ENCODE data around the gene RAB5A. TPM values are rescaled to one million over a fixed set of nuclear protein-coding genes. Genes with fewer than 3 reads are reported as not detected.
A peak's percentile ranks its signal among the peaks of the same experiment; 100 is the strongest.
"Not testable (repeated sequence)": the region's sequence is repeated elsewhere in the genome, so short reads cannot be mapped to it uniquely, and the experiment has no call there.

RAB5A gene
- total RNA-seq = 10 to 100 TPM; 50.3 to 92.2 (median 58.9) TPM
- 10 to 100 TPM; 28.6 to 43.8 TPM for polyA plus RNA-seq
- 69.9 reads per million, percentile 78 among the genes with 10 or more reads in this experiment for total RNA-seq

- Histone ChIP-seq H3K27me3 (ENCODE audit: control insufficient read depth in 2 of 2, insufficient read depth in 2 of 2, low read length in 2 of 2) (no peaks in the 10 kb centered on the region), H3K9me3 (ENCODE audit: control insufficient read depth in 2 of 3, low read length in 3 of 3) (no peaks in the 10 kb centered on the region), H3K4me1 (ENCODE audit: control insufficient read depth in 2 of 2, insufficient read depth in 2 of 2, low read length in 2 of 2) (peaks cover 19 to 27% of the 10 kb centered on the region in 2 donors), H3K27ac (ENCODE audit: low read depth, low read length) (peak within 1 kb of the TSS; percentile 94), H3K36me3 (ENCODE audit: control insufficient read depth in 2 of 3, insufficient read depth in 3 of 3, low read length in 3 of 3) (peaks cover 0 to 16% (median 0%) of the 10 kb centered on the region in 3 experiments), H3K4me3 (ENCODE audit: low read length) (peak within 1 kb of the TSS; percentile 88)
- CTCF ChIA-PET = no interaction called here
- ATAC-seq = peak; percentile 89
- peaks cover 0 to 12% (median 7%) of the 10 kb centered on the region in 5 donors for H3K36me3 Mint-ChIP-seq
- POLR2A ChIA-PET = interaction anchor here (0.7 to 1.1 kb wide), 3 partner anchors 11 to 94 kb away, joined by 3 read pairs; no protein-coding TSS in a partner anchor
- intact Hi-C loops (cut with micrococcal nuclease) = loop anchor here (1.0 to 10.0 kb wide), 12 partner anchors 16 to 1502 kb away; partner anchors contain the start of genes SGO1 (in 2 of the 2) and KAT2B (in 1 of the 2)
- H3K27me3 Mint-ChIP-seq = peaks cover 0 to 3% (median 0%) of the 10 kb centered on the region in 5 donors
- peak; percentile 87 to 98 (median 96) for DNase-seq
- peak within 1 kb of the TSS; percentile 98 to 100 (median 99) for H3K27ac Mint-ChIP-seq
- H3K4me3 Mint-ChIP-seq = peak within 1 kb of the TSS; percentile 91 to 99 (median 97)
- H3K4me1 Mint-ChIP-seq = peaks cover 25 to 68% (median 59%) of the 10 kb centered on the region in 7 donors
- peaks cover 0 to 7% (median 0%) of the 10 kb centered on the region in 11 donors for H3K9me3 Mint-ChIP-seq
Measured at GRCh38 chr3:19946832-19947548, at the start of gene RAB5A. RAB5A (plus strand) TSS chr3:19947097; CDS start chr3:19950899, 3,802 bp downstream.

- no peaks in the 10 kb centered on the region for H3K36me3 ChIP-seq (ENCODE audit: control insufficient read depth in 2 of 3, insufficient read depth in 3 of 3, low read length in 3 of 3)
- H3K4me3 Mint-ChIP-seq = no peak overlapping the region
- H3K27ac ChIP-seq (ENCODE audit: low read depth, low read length) = no peak overlapping the region
- peaks cover 0 to 3% (median 0%) of the 10 kb centered on the region in 5 donors for H3K27me3 Mint-ChIP-seq
- H3K4me3 ChIP-seq (ENCODE audit: low read length) = no peak overlapping the region
- H3K27me3 ChIP-seq (ENCODE audit: control insufficient read depth in 2 of 2, insufficient read depth in 2 of 2, low read length in 2 of 2) = no peaks in the 10 kb centered on the region
- H3K4me1 Mint-ChIP-seq = peaks cover 0 to 2% (median 0%) of the 10 kb centered on the region in 7 donors
- H3K9me3 ChIP-seq (ENCODE audit: control insufficient read depth in 2 of 3, low read length in 3 of 3) = no peaks in the 10 kb centered on the region
- H3K27ac Mint-ChIP-seq = no peak overlapping the region
- ChIA-PET POLR2A (no interaction called here), CTCF (no interaction called here)
- DNase-seq (no peak), ATAC-seq (no peak)
- H3K4me1 ChIP-seq (ENCODE audit: control insufficient read depth in 2 of 2, insufficient read depth in 2 of 2, low read length in 2 of 2) = no peaks in the 10 kb centered on the region
- H3K36me3 Mint-ChIP-seq = no peaks in the 10 kb centered on the region
- intact Hi-C loops (cut with micrococcal nuclease) = no loop called here
- peaks cover 0 to 1% (median 0%) of the 10 kb centered on the region in 11 donors for H3K9me3 Mint-ChIP-seq
Measured at GRCh38 chr3:19898721-19899120, 48.2 kb upstream of the RAB5A start.

GRCh38 chr3:19899264-19899663, 47.6 kb upstream of the RAB5A start:
- no peaks in the 10 kb centered on the region for H3K9me3 ChIP-seq (ENCODE audit: control insufficient read depth in 2 of 3, low read length in 3 of 3)
- peaks cover 0 to 1% (median 0%) of the 10 kb centered on the region in 11 donors for H3K9me3 Mint-ChIP-seq
- ATAC-seq = no peak
- CTCF ChIA-PET = no interaction called here
- peaks cover 0 to 2% (median 0%) of the 10 kb centered on the region in 7 donors for H3K4me1 Mint-ChIP-seq
- no peak overlapping the region for H3K4me3 ChIP-seq (ENCODE audit: low read length)
- H3K27me3 ChIP-seq (ENCODE audit: control insufficient read depth in 2 of 2, insufficient read depth in 2 of 2, low read length in 2 of 2) = no peaks in the 10 kb centered on the region
- H3K36me3 ChIP-seq (ENCODE audit: control insufficient read depth in 2 of 3, insufficient read depth in 3 of 3, low read length in 3 of 3) = no peaks in the 10 kb centered on the region
- POLR2A ChIA-PET = no interaction called here
- peaks cover 0 to 3% (median 0%) of the 10 kb centered on the region in 5 donors for H3K27me3 Mint-ChIP-seq
- no peak for DNase-seq
- H3K4me1 ChIP-seq (ENCODE audit: control insufficient read depth in 2 of 2, insufficient read depth in 2 of 2, low read length in 2 of 2) = no peaks in the 10 kb centered on the region
- no peak overlapping the region for H3K27ac Mint-ChIP-seq
- H3K36me3 Mint-ChIP-seq = no peaks in the 10 kb centered on the region
- H3K27ac ChIP-seq (ENCODE audit: low read depth, low read length) = no peak overlapping the region
- intact Hi-C loops (cut with micrococcal nuclease) = no loop called here
- H3K4me3 Mint-ChIP-seq = no peak overlapping the region

GRCh38 chr3:19899833-19900232, 47.1 kb upstream of the RAB5A start:
- DNase-seq; POLR2A ChIA-PET; H3K4me1 Mint-ChIP-seq; CTCF ChIA-PET; H3K9me3 ChIP-seq (ENCODE audit: control insufficient read depth in 2 of 3, low read length in 3 of 3); H3K27me3 ChIP-seq (ENCODE audit: control insufficient read depth in 2 of 2, insufficient read depth in 2 of 2, low read length in 2 of 2); H3K27ac Mint-ChIP-seq; H3K4me1 ChIP-seq (ENCODE audit: control insufficient read depth in 2 of 2, insufficient read depth in 2 of 2, low read length in 2 of 2); H3K9me3 Mint-ChIP-seq; H3K36me3 ChIP-seq (ENCODE audit: control insufficient read depth in 2 of 3, insufficient read depth in 3 of 3, low read length in 3 of 3); H3K27ac ChIP-seq (ENCODE audit: low read depth, low read length); H3K4me3 ChIP-seq (ENCODE audit: low read length); H3K27me3 Mint-ChIP-seq; H3K36me3 Mint-ChIP-seq; intact Hi-C loops (cut with micrococcal nuclease); H3K4me3 Mint-ChIP-seq; ATAC-seq: not testable (repeated sequence)

- POLR2A ChIA-PET = no interaction called here
- intact Hi-C loops (cut with micrococcal nuclease) = no loop called here
Measured at GRCh38 chr3:19901337-19901736, 45.6 kb upstream of the RAB5A start.

GRCh38 chr3:19901918-19902317, 45.0 kb upstream of the RAB5A start:
- DNase-seq (no peak), ATAC-seq (peak; percentile 48)
- H3K36me3 ChIP-seq (ENCODE audit: control insufficient read depth in 2 of 3, insufficient read depth in 3 of 3, low read length in 3 of 3) = no peaks in the 10 kb centered on the region
- ChIA-PET POLR2A (no interaction called here), CTCF (no interaction called here)
- H3K9me3 ChIP-seq (ENCODE audit: control insufficient read depth in 2 of 3, low read length in 3 of 3) = no peaks in the 10 kb centered on the region
- H3K4me1 ChIP-seq (ENCODE audit: control insufficient read depth in 2 of 2, insufficient read depth in 2 of 2, low read length in 2 of 2) = no peaks in the 10 kb centered on the region
- intact Hi-C loops (cut with micrococcal nuclease) = no loop called here
- no peak overlapping the region for H3K4me3 ChIP-seq (ENCODE audit: low read length)
- H3K9me3 Mint-ChIP-seq = peaks cover 0 to 5% (median 0%) of the 10 kb centered on the region in 11 donors
- H3K4me1 Mint-ChIP-seq = peaks cover 0 to 2% (median 0%) of the 10 kb centered on the region in 7 donors
- H3K4me3 Mint-ChIP-seq = no peak overlapping the region
- peaks cover 0 to 3% (median 0%) of the 10 kb centered on the region in 5 donors for H3K27me3 Mint-ChIP-seq
- no peaks in the 10 kb centered on the region for H3K36me3 Mint-ChIP-seq
- H3K27me3 ChIP-seq (ENCODE audit: control insufficient read depth in 2 of 2, insufficient read depth in 2 of 2, low read length in 2 of 2) = no peaks in the 10 kb centered on the region
- H3K27ac ChIP-seq (ENCODE audit: low read depth, low read length) = no peak overlapping the region
- H3K27ac Mint-ChIP-seq = no peak overlapping the region

More at GRCh38 chr3:19901337-19901736, 45.6 kb upstream of the RAB5A start:
- CTCF ChIA-PET = no interaction called here
- Mint-ChIP-seq H3K4me3 (no peak overlapping the region), H3K27ac (no peak overlapping the region), H3K27me3 (peaks cover 0 to 3% (median 0%) of the 10 kb centered on the region in 5 donors), H3K36me3 (no peaks in the 10 kb centered on the region), H3K9me3 (peaks cover 0 to under 1% (median 0%) of the 10 kb centered on the region in 11 donors), H3K4me1 (peaks cover 0 to 2% (median 0%) of the 10 kb centered on the region in 7 donors)
- Histone ChIP-seq H3K36me3 (ENCODE audit: control insufficient read depth in 2 of 3, insufficient read depth in 3 of 3, low read length in 3 of 3) (no peaks in the 10 kb centered on the region), H3K4me1 (ENCODE audit: control insufficient read depth in 2 of 2, insufficient read depth in 2 of 2, low read length in 2 of 2) (no peaks in the 10 kb centered on the region), H3K4me3 (ENCODE audit: low read length) (no peak overlapping the region), H3K9me3 (ENCODE audit: control insufficient read depth in 2 of 3, low read length in 3 of 3) (no peaks in the 10 kb centered on the region), H3K27ac (ENCODE audit: low read depth, low read length) (no peak overlapping the region), H3K27me3 (ENCODE audit: control insufficient read depth in 2 of 2, insufficient read depth in 2 of 2, low read length in 2 of 2) (no peaks in the 10 kb centered on the region)
- DNase-seq (no peak), ATAC-seq (no peak)

Measured in naive thymus-derived CD4-positive, alpha-beta T cell (primary cell).